ENCODE data around the gene RPS6KA5. TPM values are rescaled to one million over a fixed set of nuclear protein-coding genes. Genes with fewer than 3 reads are reported as not detected.
"Not testable (repeated sequence)": the region's sequence is repeated elsewhere in the genome, so short reads cannot be mapped to it uniquely, and the experiment has no call there.

The RPS6KA5 gene
- total RNA-seq, 1 donor from 2014 or later, result 2.0 TPM

- no peak for DNase-seq (ENCODE audit: extremely low read depth, low read depth, low spot score)
Observed at GRCh38 chr14:90991690-90992443, 68.6 kb downstream of the RPS6KA5 start.

- DNase-seq (ENCODE audit: extremely low read depth, low read depth, low spot score), result no peak
Observed at GRCh38 chr14:90990141-90990540, 70.3 kb downstream of the RPS6KA5 start.

GRCh38 chr14:90987140-90987539, 73.3 kb downstream of the RPS6KA5 start:
- DNase-seq (ENCODE audit: extremely low read depth, low read depth, low spot score), result no peak

GRCh38 chr14:90986510-90986909, 73.9 kb downstream of the RPS6KA5 start:
- DNase-seq (ENCODE audit: extremely low read depth, low read depth, low spot score), result no peak

GRCh38 chr14:90985601-90986242, 74.7 kb downstream of the RPS6KA5 start:
- no peak for DNase-seq (ENCODE audit: extremely low read depth, low read depth, low spot score)

- no peak for DNase-seq (ENCODE audit: extremely low read depth, low read depth, low spot score)
Observed at GRCh38 chr14:90983560-90983959, 76.9 kb downstream of the RPS6KA5 start.

GRCh38 chr14:90981636-90982035, 78.8 kb downstream of the RPS6KA5 start:
- DNase-seq (ENCODE audit: extremely low read depth, low read depth, low spot score), result no peak

GRCh38 chr14:90980636-90981035, 79.8 kb downstream of the RPS6KA5 start:
- not testable (repeated sequence) for DNase-seq (ENCODE audit: extremely low read depth, low read depth, low spot score)

- no peak for DNase-seq (ENCODE audit: extremely low read depth, low read depth, low spot score)
Observed at GRCh38 chr14:90979515-90979914, 80.9 kb downstream of the RPS6KA5 start.

- no peak for DNase-seq (ENCODE audit: extremely low read depth, low read depth, low spot score)
Observed at GRCh38 chr14:90976101-90976500, 84.3 kb downstream of the RPS6KA5 start.

- no peak for DNase-seq (ENCODE audit: extremely low read depth, low read depth, low spot score)
Observed at GRCh38 chr14:90971687-90972086, 88.8 kb downstream of the RPS6KA5 start.

GRCh38 chr14:90970167-90970600, 90.3 kb downstream of the RPS6KA5 start:
- DNase-seq (ENCODE audit: extremely low read depth, low read depth, low spot score), result no peak

GRCh38 chr14:90969531-90970166, 90.8 kb downstream of the RPS6KA5 start:
- no peak for DNase-seq (ENCODE audit: extremely low read depth, low read depth, low spot score)

GRCh38 chr14:90968025-90968424, 92.4 kb downstream of the RPS6KA5 start:
- no peak for DNase-seq (ENCODE audit: extremely low read depth, low read depth, low spot score)

- no peak for DNase-seq (ENCODE audit: extremely low read depth, low read depth, low spot score)
Observed at GRCh38 chr14:90966493-90966892, 93.9 kb downstream of the RPS6KA5 start.

GRCh38 chr14:90965765-90966164, 94.7 kb downstream of the RPS6KA5 start:
- DNase-seq (ENCODE audit: extremely low read depth, low read depth, low spot score), result no peak

- no peak for DNase-seq (ENCODE audit: extremely low read depth, low read depth, low spot score)
Observed at GRCh38 chr14:90963343-90963742, 97.1 kb downstream of the RPS6KA5 start.

GRCh38 chr14:90962505-90963109, 97.8 kb downstream of the RPS6KA5 start:
- no peak for DNase-seq (ENCODE audit: extremely low read depth, low read depth, low spot score)

- DNase-seq (ENCODE audit: extremely low read depth, low read depth, low spot score), result no peak
Observed at GRCh38 chr14:90960818-90961217, 99.6 kb downstream of the RPS6KA5 start.

- no peak for DNase-seq (ENCODE audit: extremely low read depth, low read depth, low spot score)
Observed at GRCh38 chr14:90959344-90959743, 101.1 kb downstream of the RPS6KA5 start.

- no peak for DNase-seq (ENCODE audit: extremely low read depth, low read depth, low spot score)
Observed at GRCh38 chr14:90956273-90956672, 104.2 kb downstream of the RPS6KA5 start.
